SK-N-SH (cell line): ENCODE results near the gene SPIN1. TPM values are rescaled to one million over a fixed set of nuclear protein-coding genes. Genes with fewer than 3 reads are reported as not detected.

ENCODE experiments used
- CTCF ChIA-PET: fragments of 300-600, 350-600 bp; formaldehyde crosslinking; extraction: SDS; loops from one replicate; lab custom pipeline; 2021; lab: Yijun Ruan, JAX
- POLR2A ChIA-PET: fragments of 350-600 bp; sonication (Branson Sonifier 250); formaldehyde crosslinking; extraction: SDS; loops from one replicate; lab custom pipeline; 2020; ENCODE audit warnings: antibody characterized with exemption, inconsistent platforms; lab: Yijun Ruan, JAX
- DNase-seq: peaks from one replicate; pipeline ENCODE4 v3.0.0; 2012
- H2AFZ ChIP-seq: fragments of 200-600 bp; sonication (generic); 2 replicates; pipeline ENCODE4 v1.8.1; 2016; ENCODE audit warnings: antibody characterized with exemption, mild to moderate bottlenecking, low read depth
- H3F3A ChIP-seq: fragments of 200-600 bp; sonication (generic); replicated peaks from 2 replicates; pipeline ENCODE3; 2016; ENCODE audit warnings: antibody characterized with exemption, mild to moderate bottlenecking; ENCODE audit not compliant: insufficient read depth
- H3K27ac ChIP-seq, 2 experiments: fragments of 200-500 bp in 1 of 2; fragments of 200-600 bp in 1 of 2; sonication (Bioruptor generic) in 1 of 2; sonication (generic), shearing (Covaris generic) in 1 of 2; 2 replicates each; pipeline versions ENCODE4 v1.5.1 to v1.6.1; 2014 to 2016; ENCODE audit warnings: low read depth in 2 of 2, inconsistent platforms in 1 of 2, low read length in 1 of 2, mild to moderate bottlenecking in 1 of 2, mixed read lengths in 1 of 2
- H3K27me3 ChIP-seq: fragments of 200-600 bp; sonication (generic), shearing (Covaris generic); 2 replicates; pipeline ENCODE4 v1.6.1; 2016; ENCODE audit warnings: mixed run types; ENCODE audit not compliant: insufficient read depth
- H3K36me3 ChIP-seq, 2 experiments: fragments of 200-500 bp in 1 of 2; fragments of 200-600 bp in 1 of 2; sonication (Bioruptor generic) in 1 of 2; sonication (generic) in 1 of 2; replicated peaks in 1 of 2; 2 replicates each; pipeline versions ENCODE3 to v1.5.1; 2014 to 2016; ENCODE audit warnings: low read length in 1 of 2, mild to moderate bottlenecking in 1 of 2; ENCODE audit not compliant: insufficient read depth in 2 of 2, control insufficient read depth in 1 of 2
- H3K4me1 ChIP-seq, 2 experiments: fragments of 200-500 bp in 1 of 2; fragments of 200-600 bp in 1 of 2; sonication (Bioruptor generic) in 1 of 2; sonication (generic), shearing (Covaris generic) in 1 of 2; 2 replicates each; pipeline versions ENCODE4 v1.5.1 to v1.6.1; 2014 to 2016; ENCODE audit warnings: low read depth in 1 of 2, low read length in 1 of 2, mixed run types in 1 of 2; ENCODE audit not compliant: insufficient read depth in 2 of 2, control insufficient read depth in 1 of 2
- H3K4me2 ChIP-seq: fragments of 200-600 bp; sonication (generic), shearing (Covaris generic); 2 replicates; pipeline ENCODE4 v1.6.1; 2017; ENCODE audit warnings: mixed run types
- H3K4me3 ChIP-seq, 2 experiments: fragments of 200-500 bp in 1 of 2; fragments of 200-600 bp in 1 of 2; sonication (Bioruptor generic) in 1 of 2; sonication (generic), shearing (Covaris generic) in 1 of 2; 2 replicates each; pipeline versions ENCODE4 v1.5.1 to v1.8.1; 2014 to 2016; ENCODE audit warnings: low read depth in 2 of 2, inconsistent platforms in 1 of 2, low read length in 1 of 2, mild to moderate bottlenecking in 1 of 2, mixed read lengths in 1 of 2, moderate library complexity in 1 of 2
- H3K79me2 ChIP-seq: fragments of 200-600 bp; sonication (generic); 2 replicates; pipeline ENCODE4 v1.8.1; 2017; ENCODE audit warnings: mild to moderate bottlenecking; ENCODE audit not compliant: insufficient read depth
- H3K9ac ChIP-seq: fragments of 200-600 bp; sonication (generic); 2 replicates; pipeline ENCODE4 v1.6.1; 2017; ENCODE audit warnings: mixed run types
- H3K9me2 ChIP-seq: fragments of 200-600 bp; sonication (generic); 2 replicates; pipeline ENCODE4 v1.6.1; 2017; ENCODE audit warnings: mixed run types
- H3K9me3 ChIP-seq: fragments of 200-600 bp; sonication (generic); 2 replicates; pipeline ENCODE4 v1.6.1; 2017; ENCODE audit warnings: mixed run types, mild to moderate bottlenecking, moderate library complexity
- H4K20me1 ChIP-seq: fragments of 200-600 bp; sonication (generic); 2 replicates; pipeline ENCODE4 v1.6.1; 2017; ENCODE audit warnings: mild to moderate bottlenecking, mixed run types; ENCODE audit not compliant: insufficient read depth
- CTCF ChIP-seq: fragments of 200-600 bp; sonication (generic); IDR thresholded peaks from 2 replicates; pipeline ENCODE4 v1.6.1; 2017; ENCODE audit warnings: antibody characterized with exemption, mild to moderate bottlenecking, moderate library complexity
- FOSL2 ChIP-seq: IDR thresholded peaks from 2 replicates; pipeline ENCODE4 v1.4.0; 2012; ENCODE audit warnings: low read depth, mild to moderate bottlenecking, moderate library complexity, borderline replicate concordance
- FOXJ3 ChIP-seq: sonication (generic); formaldehyde crosslinking; IDR thresholded peaks from 2 replicates; pipeline ENCODE4 v1.5.1; 2020; ENCODE audit warnings: mild to moderate bottlenecking, missing genetic modification reagents
- FOXM1 ChIP-seq: IDR thresholded peaks from 2 replicates; pipeline ENCODE4 v1.4.0; 2012; ENCODE audit warnings: low read depth, mild to moderate bottlenecking
- GABPA ChIP-seq: IDR thresholded peaks from 2 replicates; pipeline ENCODE4 v1.4.0; 2012; ENCODE audit warnings: low read depth, mild to moderate bottlenecking
- MEF2A ChIP-seq: IDR thresholded peaks from 2 replicates; pipeline ENCODE4 v1.4.0; 2012; ENCODE audit warnings: low read depth, borderline replicate concordance
- MXI1 ChIP-seq: IDR thresholded peaks from 2 replicates; pipeline ENCODE4 v1.6.1; 2012; ENCODE audit warnings: mild to moderate bottlenecking, low read depth, low read length, improper control_type of control experiment
- NFIC ChIP-seq: IDR thresholded peaks from 2 replicates; pipeline ENCODE4 v1.4.0; 2012; ENCODE audit warnings: borderline replicate concordance
- PBX3 ChIP-seq: IDR thresholded peaks from 2 replicates; pipeline ENCODE4; 2012
- RCOR1 ChIP-seq: fragments of 150-350 bp; IDR thresholded peaks from 2 replicates; pipeline ENCODE4 v1.6.1; 2017; ENCODE audit warnings: antibody characterized with exemption, low read length
- REST ChIP-seq: IDR thresholded peaks from 2 replicates; pipeline ENCODE4 v1.6.1; 2012; ENCODE audit warnings: mild to moderate bottlenecking, low read depth, low read length, moderate library complexity
- SMC3 ChIP-seq: IDR thresholded peaks from 2 replicates; pipeline ENCODE4 v1.6.1; 2012; ENCODE audit warnings: low read depth, low read length, improper control_type of control experiment
- TAF1 ChIP-seq: IDR thresholded peaks from 2 replicates; pipeline ENCODE4 v1.6.1; 2012; ENCODE audit warnings: low read depth, mild to moderate bottlenecking, low read length, moderate library complexity, borderline replicate concordance
- TCF12 ChIP-seq: IDR thresholded peaks from 2 replicates; pipeline ENCODE4 v1.4.0; 2012
- USF1 ChIP-seq: IDR thresholded peaks from 2 replicates; pipeline ENCODE4 v1.4.0; 2012; ENCODE audit warnings: low read depth, borderline replicate concordance
- YY1 ChIP-seq: IDR thresholded peaks from 2 replicates; pipeline ENCODE4 v1.4.0; 2012; ENCODE audit warnings: low read depth, mild to moderate bottlenecking
- ZBTB33 ChIP-seq: IDR thresholded peaks from 2 replicates; pipeline ENCODE4 v1.4.0; 2012; ENCODE audit warnings: low read depth, borderline replicate concordance
- WGBS: methylation state at CpG from one replicate; pipeline ENCODE4 v1.1.6; 2017; ENCODE audit warnings: low lambda C conversion rate; 5-methylcytosine and 5-hydroxymethylcytosine counted together
- polyA plus RNA-seq, 3 experiments: library from polyadenylated mRNA; depleted of rRNA; stranded (reverse); fragments of >200 nt; gene quantifications; 2 replicates each; pipeline ENCODE4 v1.2.3, GENCODE V29; 2012

The SPIN1 gene
- polyA plus RNA-seq, 1 of the 3 experiments (the other 2 are of a cell fraction), result 35.8 TPM

GRCh38 chr9:88501086-88501485 lies 112.8 kb downstream of the SPIN1 start:
- Histone ChIP-seq H3K4me1 (no peaks in the 10 kb centered on the region; a peak in 1 of 4 replicates), H3K4me3 (no peak overlapping the region), H2AFZ (no peak overlapping the region), H3K79me2 (no peaks in the 10 kb centered on the region), H3F3A (no peaks in the 10 kb centered on the region), H3K27ac (no peak overlapping the region), H3K27me3 (no peaks in the 10 kb centered on the region), H3K36me3 (no peaks in the 10 kb centered on the region), H3K9ac (no peak overlapping the region), H3K9me3 (no peaks in the 10 kb centered on the region), H4K20me1 (no peaks in the 10 kb centered on the region), H3K4me2 (no peak overlapping the region), H3K9me2 (no peaks in the 10 kb centered on the region)
- ChIA-PET POLR2A (no interaction called here), CTCF (no interaction called here)
- no peak for DNase-seq
- 91% methylated on average over 5 of the region's 5 CpGs for WGBS
- TF ChIP-seq RCOR1 (no peak), ZBTB33 (no peak), CTCF (no peak), NFIC (no peak), GABPA (no peak), YY1 (no peak), TAF1 (no peak), TCF12 (no peak), FOXJ3 (CRISPR knock-in tag) (no peak), USF1 (no peak), MXI1 (no peak), FOSL2 (no peak), PBX3 (no peak), FOXM1 (no peak), MEF2A (no peak), REST (no peak), SMC3 (no peak)
